HPDE6-E6E7 (cell line): ENCODE measurements around the gene PRG3.
"Not testable (repeated sequence)": the region's sequence is repeated elsewhere in the genome, so short reads cannot be mapped to it uniquely, and the experiment has no call there.

ENCODE experiments used
- DNase-seq: peaks from one replicate; pipeline ENCODE4 v3.0.0; 2011; ENCODE audit warnings: missing footprints; ENCODE audit errors: extremely low spot score

Gene PRG3

DNA sequence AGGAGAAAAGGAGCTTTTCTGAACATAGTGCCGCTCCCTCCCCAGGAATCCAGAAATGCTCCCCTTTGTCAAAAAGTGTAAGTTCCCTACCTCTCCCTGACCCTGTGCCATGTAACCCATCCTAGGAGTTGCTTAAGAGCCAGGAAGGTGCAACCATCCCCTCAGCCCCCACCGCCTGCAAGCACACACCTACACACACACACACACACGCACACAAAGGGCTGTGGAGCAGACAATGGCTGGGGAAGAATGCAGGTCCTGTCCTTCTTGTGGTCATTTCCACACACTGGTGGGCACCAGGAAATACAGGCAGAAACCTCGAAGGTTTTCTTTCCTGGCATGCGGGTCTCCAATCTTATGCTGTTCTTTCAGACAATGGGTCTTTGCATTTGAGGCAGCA lies 41.6 kb downstream of the PRG3 start:
- DNase-seq = no peak

GRCh38 chr11:57338142-57338541 lies 42.8 kb downstream of the PRG3 start, which contains the start of gene P2RX3:
TSS of gene P2RX3 (plus strand) at chr11:57338352. CDS start at chr11:57338551, 199 bp downstream.
- DNase-seq = no peak

DNA sequence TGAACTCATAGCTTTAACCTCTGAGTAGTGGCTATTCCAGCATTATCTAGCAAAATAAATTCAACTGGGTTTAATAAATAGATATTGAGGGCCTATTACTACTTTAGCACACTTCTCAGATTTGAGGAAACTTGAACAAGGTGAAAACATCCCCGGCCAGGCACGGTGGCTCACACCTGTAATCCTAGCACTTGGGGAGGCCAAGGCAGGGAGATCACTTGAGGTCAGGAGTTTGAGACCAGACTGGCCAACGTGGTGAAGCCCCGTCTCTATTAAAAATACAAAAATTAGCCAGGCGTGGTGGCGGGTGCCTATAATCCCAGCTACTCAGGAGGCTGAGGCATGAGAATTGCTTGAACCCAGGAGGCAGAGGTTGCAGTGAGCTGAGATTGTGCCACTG lies 44.1 kb downstream of the PRG3 start:
- DNase-seq = not testable (repeated sequence)

DNA sequence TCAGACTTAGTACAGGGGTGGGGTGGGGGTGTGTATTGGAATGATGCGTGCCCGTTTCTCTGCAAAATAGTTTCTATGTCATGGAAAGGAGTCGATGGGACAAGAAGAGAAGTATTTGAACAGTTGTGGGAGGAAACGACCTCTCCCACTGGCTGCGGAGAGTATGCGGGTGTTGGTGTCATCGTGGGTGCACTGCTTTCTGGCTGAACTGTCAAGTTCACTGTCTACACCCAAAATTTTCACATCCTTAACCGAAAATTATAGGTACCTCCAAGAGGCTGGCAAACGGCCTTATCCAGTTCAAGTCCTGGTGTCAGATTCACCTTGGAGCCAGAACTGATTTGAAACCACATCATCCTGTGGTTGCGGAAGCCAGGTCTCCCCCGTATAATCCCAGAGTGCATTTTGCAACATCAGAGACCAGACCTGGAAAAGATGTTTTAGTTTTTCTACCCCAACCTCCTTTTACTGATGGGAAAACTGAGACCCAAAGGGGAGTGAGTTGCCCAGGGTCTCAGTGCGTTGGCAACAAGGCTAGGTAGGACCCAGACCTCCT lies 44.8 kb downstream of the PRG3 start:
- no peak for DNase-seq

DNA sequence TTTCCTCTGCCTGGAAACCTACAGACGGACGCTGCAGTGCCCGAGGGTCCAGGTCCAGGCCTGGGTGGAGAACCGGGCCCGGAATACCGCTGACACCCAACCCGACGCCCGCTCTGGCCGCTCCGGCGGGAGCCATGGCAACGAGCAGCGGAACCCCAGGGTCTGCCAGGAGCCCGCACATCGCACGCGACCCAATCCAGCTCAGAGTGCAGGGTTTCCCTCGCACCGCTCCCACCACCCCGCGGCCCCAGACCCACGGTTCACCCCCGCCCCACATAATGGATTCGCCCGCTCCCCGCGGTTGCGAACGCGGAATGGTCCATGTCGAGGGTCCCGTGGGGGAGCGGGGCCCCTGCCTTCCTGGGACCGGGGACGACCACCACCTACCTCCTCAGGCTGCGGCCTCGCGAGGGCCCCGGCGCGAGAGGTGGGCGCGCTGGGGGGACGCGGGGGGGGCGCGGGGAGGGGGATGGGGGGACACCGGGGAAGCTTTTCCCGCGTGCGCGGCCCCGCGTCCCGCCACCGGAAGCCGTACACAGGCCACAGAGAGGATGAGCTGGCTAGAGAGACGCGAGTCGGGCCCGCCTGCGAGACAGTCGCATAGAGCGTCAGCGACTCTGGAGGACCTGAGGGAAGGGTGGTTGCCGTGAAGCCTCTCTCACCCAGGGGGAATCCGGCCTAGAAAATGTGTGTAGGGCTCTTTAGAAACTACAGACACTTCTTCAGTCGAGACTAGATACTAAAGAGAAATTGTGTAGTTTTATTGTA lies 45.4 kb downstream of the PRG3 start, which contains the start of gene SSRP1:
Gene SSRP1, minus strand, starts transcription at position 550 of the 768 bp plus-strand sequence. CDS start 771 bp downstream, outside the sequence.
- DNase-seq = peak; percentile 94

GRCh38 chr11:57335023-57335342 lies 46.0 kb downstream of the PRG3 start:
- no peak for DNase-seq

DNA sequence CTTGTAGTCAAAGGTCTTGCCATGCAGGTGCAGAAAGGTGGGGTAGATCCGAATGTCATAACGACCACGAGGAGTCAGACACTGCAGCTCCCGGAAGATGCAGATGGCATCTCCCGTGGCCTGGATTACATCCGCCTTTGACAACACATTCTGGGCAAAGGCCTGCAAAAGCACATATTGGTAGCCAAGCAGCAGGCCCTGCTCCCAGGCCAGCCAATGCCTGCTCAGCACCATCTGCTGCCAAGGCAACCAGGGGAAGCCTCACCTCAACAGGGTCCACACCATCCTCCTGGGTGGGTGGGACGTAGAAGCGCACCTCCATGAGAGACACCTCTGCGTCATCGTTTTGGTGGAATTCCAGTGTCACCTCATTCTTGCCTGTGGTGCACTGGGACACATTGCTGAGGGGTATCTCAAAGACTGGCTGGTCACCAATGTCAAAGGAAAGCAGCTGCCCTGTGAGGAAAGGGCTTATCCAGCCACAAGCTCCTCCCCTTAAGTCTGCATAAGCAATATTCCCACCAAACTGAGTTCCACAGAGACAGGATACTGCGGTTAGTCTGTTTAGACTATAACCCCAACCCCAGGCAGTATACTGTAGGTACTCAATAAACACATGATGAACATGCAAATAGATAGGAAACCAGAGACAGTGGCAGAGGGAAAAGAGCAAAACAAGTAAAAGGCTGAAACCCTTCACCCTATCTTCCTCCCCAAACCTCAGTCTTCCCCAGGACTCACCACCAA lies 48.1 kb downstream of the PRG3 start:
- DNase-seq = no peak

DNA sequence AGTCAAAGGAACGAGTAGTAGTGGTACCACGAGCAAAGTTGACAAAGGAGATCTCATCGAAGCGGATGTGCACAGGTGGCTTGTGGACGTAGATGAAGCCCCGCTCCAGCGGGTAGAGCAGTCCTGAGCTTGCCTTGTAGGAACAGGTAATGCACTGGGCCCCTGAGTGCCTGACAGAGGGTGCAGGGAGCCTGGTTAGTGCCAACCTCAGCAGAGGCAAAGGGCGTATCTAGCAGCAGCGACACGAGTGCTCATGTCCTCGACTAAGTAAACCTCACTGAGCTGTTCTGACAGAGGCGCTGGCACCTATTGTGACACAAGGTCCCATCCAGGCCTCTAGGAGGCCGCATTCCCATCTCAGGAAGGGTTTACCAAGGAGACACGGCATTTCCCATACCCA lies 49.2 kb downstream of the PRG3 start:
- DNase-seq = no peak

- DNase-seq = no peak
These were observed 50.9 kb downstream of the PRG3 start for GRCh38 chr11:57330029-57330428.

- no peak for DNase-seq
These were observed 53.2 kb downstream of the PRG3 start for GRCh38 chr11:57327721-57328120.
